Kidney epithelial cell (primary cell): ENCODE data around the gene ARHGEF3. TPM values are rescaled to one million over a fixed set of nuclear protein-coding genes. Genes with fewer than 3 reads are reported as not detected.

Experiments used
- DNase-seq: peaks from one replicate; pipeline ENCODE4 v3.0.0-alpha.2; 2010; ENCODE audit warnings: low read depth
- H3K27me3 ChIP-seq: 2 replicates; pipeline ENCODE4 v1.6.0; 2011; ENCODE audit warnings: low read length; ENCODE audit not compliant: control insufficient read depth, insufficient read depth
- H3K36me3 ChIP-seq: 2 replicates; pipeline ENCODE4 v1.5.1; 2011; ENCODE audit warnings: low read length; ENCODE audit not compliant: control insufficient read depth, insufficient read depth
- H3K4me3 ChIP-seq: 2 replicates; pipeline ENCODE4 v1.5.1; 2011; ENCODE audit warnings: low read depth, mild to moderate bottlenecking, control low read depth, low read length
- CTCF ChIP-seq: IDR thresholded peaks from 2 replicates; pipeline ENCODE4 v1.5.1; 2011; ENCODE audit warnings: mild to moderate bottlenecking, moderate library complexity, low read length, control low read depth, inconsistent platforms; ENCODE audit not compliant: insufficient read depth, poor library complexity, severe bottlenecking
- total RNA-seq: library from RNA; depleted of rRNA; stranded (reverse); fragments of >200 nt; gene quantifications from 2 replicates; pipeline ENCODE4 v1.2.3, GENCODE V29; 2015

The ARHGEF3 gene
- total RNA-seq, 1 donor from 2014 or later, result 12.4 TPM

GRCh38 chr3:56802378-56802745 is 613 bp upstream of the ARHGEF3 start:
- no peaks in the 10 kb centered on the region for H3K36me3 ChIP-seq
- no peak for TF ChIP-seq CTCF
- no peaks in the 10 kb centered on the region for H3K27me3 ChIP-seq
- peak overlapping the region; percentile 86 for H3K4me3 ChIP-seq
- DNase-seq, result no peak

GRCh38 chr3:56800832-56801661 is 702 bp downstream of the ARHGEF3 start:
- TF ChIP-seq CTCF, result no peak
- H3K36me3 ChIP-seq, result no peaks in the 10 kb centered on the region
- H3K27me3 ChIP-seq, result no peaks in the 10 kb centered on the region
- no peak for DNase-seq
- H3K4me3 ChIP-seq, result peak overlapping the region; percentile 86

- H3K4me3 ChIP-seq, result peak overlapping the region; percentile 86
- no peaks in the 10 kb centered on the region for H3K27me3 ChIP-seq
- peak; percentile 1 for TF ChIP-seq CTCF
- no peaks in the 10 kb centered on the region for H3K36me3 ChIP-seq
- DNase-seq, result no peak
Measured at GRCh38 chr3:56800130-56800831, 1.5 kb downstream of the ARHGEF3 start.

GRCh38 chr3:56799251-56799882 is 2.4 kb downstream of the ARHGEF3 start:
- TF ChIP-seq CTCF, result peak; percentile 31
- Histone ChIP-seq H3K4me3 (peak overlapping the region; percentile 27), H3K27me3 (no peaks in the 10 kb centered on the region), H3K36me3 (no peaks in the 10 kb centered on the region)
- no peak for DNase-seq

GRCh38 chr3:56796996-56797395 is 4.8 kb downstream of the ARHGEF3 start:
- H3K36me3 ChIP-seq, result no peaks in the 10 kb centered on the region
- no peak overlapping the region for H3K4me3 ChIP-seq
- H3K27me3 ChIP-seq, result no peaks in the 10 kb centered on the region
- DNase-seq, result no peak
- TF ChIP-seq CTCF, result no peak
